Mucosa of rectum (tissue), 2 donors: Measurements from ENCODE around the gene CENPP.
"Not testable (repeated sequence)": the region's sequence is repeated elsewhere in the genome, so short reads cannot be mapped to it uniquely, and the experiment has no call there.

ENCODE experiments used
- H3K27ac ChIP-seq, 2 donors: one replicate each; pipeline ENCODE4 v1.7.0; 2013; ENCODE audit warnings: inconsistent platforms in 2 of 2, low read depth in 2 of 2, low read length in 2 of 2
- H3K27me3 ChIP-seq, 2 donors: one replicate each; pipeline ENCODE4 v1.7.0; 2013; ENCODE audit warnings: low read length in 2 of 2; ENCODE audit not compliant: control insufficient read depth in 2 of 2, insufficient read depth in 2 of 2
- H3K36me3 ChIP-seq, 2 donors: one replicate each; pipeline ENCODE4 v1.7.0; 2013; ENCODE audit warnings: low read length in 2 of 2; ENCODE audit not compliant: control insufficient read depth in 2 of 2, insufficient read depth in 2 of 2
- H3K4me1 ChIP-seq, 2 donors: one replicate each; pipeline ENCODE4 v1.7.0; 2013; ENCODE audit warnings: low read length in 2 of 2, mild to moderate bottlenecking in 1 of 2; ENCODE audit not compliant: control insufficient read depth in 2 of 2, insufficient read depth in 2 of 2
- H3K4me3 ChIP-seq, 2 donors: one replicate each; pipeline ENCODE4 v1.7.0; 2013; ENCODE audit warnings: low read length in 2 of 2
- H3K9ac ChIP-seq, 2 donors: one replicate each; pipeline ENCODE4 v1.7.0; 2013; ENCODE audit warnings: low read length in 2 of 2, low read depth in 1 of 2, mild to moderate bottlenecking in 1 of 2
- H3K9me3 ChIP-seq, 2 donors: one replicate each; pipeline ENCODE4 v1.7.0; 2013; ENCODE audit warnings: low read length in 2 of 2; ENCODE audit not compliant: control insufficient read depth in 2 of 2
- donor health status: healthy.
- donor health status: Normal muscosa, but diverticular disease.

CENPP gene

GRCh38 chr9:92411157-92411556 is 85.4 kb downstream of the CENPP start:
- not testable (repeated sequence) for H3K9me3 ChIP-seq, H3K4me1 ChIP-seq

DNA sequence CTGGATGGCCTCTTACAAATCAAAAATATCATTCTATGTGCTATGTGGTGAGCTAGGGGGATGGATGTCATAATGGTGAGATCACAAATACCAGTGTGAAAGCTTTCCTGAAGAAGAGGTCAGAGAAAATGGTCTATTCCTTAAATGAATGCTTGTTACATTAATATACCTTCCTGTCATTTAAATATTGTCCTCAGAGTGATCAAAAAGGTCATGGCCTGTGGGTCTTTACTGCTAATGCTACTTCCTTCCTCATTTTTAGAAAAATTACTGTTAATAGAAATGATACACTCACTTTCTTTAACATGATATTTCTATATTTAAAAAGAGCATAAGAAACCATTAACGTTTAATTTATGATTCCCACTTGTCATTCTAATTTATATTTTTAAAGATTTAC is 88.8 kb downstream of the CENPP start:
- H3K4me3 ChIP-seq: no peak overlapping the region

More at GRCh38 chr9:92411157-92411556, 85.4 kb downstream of the CENPP start:
- not testable (repeated sequence) for H3K27ac ChIP-seq, H3K27me3 ChIP-seq, H3K4me3 ChIP-seq, H3K36me3 ChIP-seq, H3K9ac ChIP-seq

GRCh38 chr9:92422611-92423338 is 97.0 kb downstream of the CENPP start:
- no peak overlapping the region for H3K4me3 ChIP-seq
- H3K27me3 ChIP-seq: no peaks in the 10 kb centered on the region
- H3K36me3 ChIP-seq: no peaks in the 10 kb centered on the region
- H3K27ac ChIP-seq: no peak overlapping the region
- H3K4me1 ChIP-seq: peaks cover 0 to 2% of the 10 kb centered on the region in 2 donors
- H3K9ac ChIP-seq: no peak overlapping the region
- no peaks in the 10 kb centered on the region for H3K9me3 ChIP-seq

More for the DNA sequence above, 88.8 kb downstream of the CENPP start:
- Histone ChIP-seq H3K9me3 (no peaks in the 10 kb centered on the region), H3K9ac (no peak overlapping the region), H3K27ac (no peak overlapping the region), H3K36me3 (no peaks in the 10 kb centered on the region), H3K4me1 (no peaks in the 10 kb centered on the region), H3K27me3 (no peaks in the 10 kb centered on the region)

GRCh38 chr9:92423612-92424011 is 97.9 kb downstream of the CENPP start:
- H3K9ac ChIP-seq: no peak overlapping the region
- no peak overlapping the region for H3K27ac ChIP-seq
- H3K9me3 ChIP-seq: no peaks in the 10 kb centered on the region
- H3K4me3 ChIP-seq: no peak overlapping the region
- no peaks in the 10 kb centered on the region for H3K27me3 ChIP-seq
- H3K4me1 ChIP-seq: peaks cover 0 to 2% of the 10 kb centered on the region in 2 donors
- no peaks in the 10 kb centered on the region for H3K36me3 ChIP-seq

- no peak within 1 kb of the TSS for H3K27ac ChIP-seq
- no peak within 1 kb of the TSS for H3K4me3 ChIP-seq
These were observed 98.6 kb downstream of the CENPP start, which contains the start of gene OMD for GRCh38 chr9:92424340-92424739. Gene OMD, minus strand, starts transcription at chr9:92424471. Its CDS starts 6,913 bp downstream, at chr9:92417558.

DNA sequence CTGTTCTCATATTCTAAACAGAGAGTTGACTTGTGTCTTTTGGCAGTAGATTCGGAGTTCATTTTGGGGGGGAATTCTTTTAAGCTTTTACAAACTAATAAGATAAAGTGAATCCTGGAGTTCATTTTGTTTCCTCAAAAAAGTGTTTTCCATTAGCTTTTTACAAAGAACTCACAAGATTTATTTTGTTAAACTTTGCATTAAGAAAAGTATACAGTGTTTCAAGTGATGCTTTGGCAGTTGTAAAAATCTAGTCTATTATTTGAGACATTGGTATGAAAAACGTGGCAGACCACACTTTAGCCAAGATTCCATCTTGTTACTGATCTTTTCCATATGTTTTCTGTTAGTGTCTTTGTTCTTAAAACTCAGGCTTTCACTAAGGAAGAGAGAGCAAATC is 99.7 kb downstream of the CENPP start:
- Histone ChIP-seq H3K36me3 (no peaks in the 10 kb centered on the region), H3K9ac (no peak overlapping the region), H3K9me3 (no peaks in the 10 kb centered on the region), H3K4me3 (no peak overlapping the region), H3K27ac (peak overlapping the region in 1 of 2 donors; percentile 22), H3K4me1 (peaks cover 0 to 2% of the 10 kb centered on the region in 2 donors), H3K27me3 (no peaks in the 10 kb centered on the region)

More at GRCh38 chr9:92424340-92424739, 98.6 kb downstream of the CENPP start, which contains the start of gene OMD:
- Histone ChIP-seq H3K4me1 (peaks cover 0 to 2% of the 10 kb centered on the region in 2 donors), H3K9ac (no peak within 1 kb of the TSS), H3K9me3 (no peaks in the 10 kb centered on the region), H3K36me3 (no peaks in the 10 kb centered on the region), H3K27me3 (no peaks in the 10 kb centered on the region)

DNA sequence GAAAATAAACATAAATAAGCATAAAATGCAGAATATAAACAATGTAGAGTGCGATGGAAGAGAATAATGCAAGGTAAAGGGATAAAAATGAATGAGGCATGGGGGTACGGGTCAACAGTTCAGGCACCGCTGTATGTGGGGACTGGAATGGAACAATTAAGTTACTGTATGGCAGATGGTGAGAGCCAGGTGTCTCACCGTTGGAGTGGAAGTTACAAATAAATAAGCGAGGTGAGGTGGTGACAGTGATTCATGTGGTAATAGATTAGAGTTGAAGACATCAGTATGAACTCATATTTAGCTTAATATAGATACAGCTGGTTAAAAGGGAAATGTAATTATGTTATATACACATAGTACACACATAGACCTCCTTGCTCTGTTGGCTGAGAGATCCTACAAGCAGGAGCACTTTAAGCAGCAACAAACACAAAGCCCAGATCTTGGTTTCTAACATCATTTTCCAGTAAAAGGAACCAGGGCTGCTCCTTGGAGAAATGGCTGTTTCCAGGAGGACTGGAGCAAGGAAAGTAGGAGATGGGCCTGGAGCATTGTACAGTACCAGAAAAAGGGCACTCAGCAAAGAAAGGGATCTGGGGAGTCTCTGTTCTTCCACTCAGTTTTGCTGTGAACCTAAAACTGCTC is 100.9 kb downstream of the CENPP start:
- Histone ChIP-seq H3K4me3 (no peak overlapping the region), H3K27ac (no peak overlapping the region), H3K9ac (no peak overlapping the region), H3K36me3 (no peaks in the 10 kb centered on the region), H3K4me1 (peaks cover 0 to 2% of the 10 kb centered on the region in 2 donors), H3K27me3 (no peaks in the 10 kb centered on the region), H3K9me3 (no peaks in the 10 kb centered on the region)

DNA sequence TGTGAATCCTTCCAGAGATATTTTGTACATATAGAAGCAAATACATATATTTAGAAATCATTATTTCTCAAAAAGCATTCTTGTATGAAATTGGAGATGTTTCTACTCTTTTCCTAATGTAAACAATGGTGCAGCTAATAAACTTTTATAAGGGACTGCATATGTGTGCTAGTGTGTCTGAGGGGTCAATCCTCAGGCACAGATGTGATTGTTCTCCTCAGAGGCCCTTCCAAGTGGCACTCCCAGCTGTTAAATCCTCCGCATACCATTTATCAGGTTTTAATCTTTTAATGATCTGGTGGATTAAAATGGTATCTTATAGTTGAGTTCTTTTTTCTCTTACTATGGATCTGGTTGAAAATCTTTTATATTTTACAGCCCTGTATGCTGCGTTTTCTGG is 104.1 kb downstream of the CENPP start:
- no peak overlapping the region for H3K27ac ChIP-seq
- H3K9ac ChIP-seq: no peak overlapping the region
- no peak overlapping the region for H3K4me3 ChIP-seq
- peaks cover 0 to 2% of the 10 kb centered on the region in 2 donors for H3K4me1 ChIP-seq
- H3K9me3 ChIP-seq: no peaks in the 10 kb centered on the region
- no peaks in the 10 kb centered on the region for H3K36me3 ChIP-seq
- no peaks in the 10 kb centered on the region for H3K27me3 ChIP-seq

DNA sequence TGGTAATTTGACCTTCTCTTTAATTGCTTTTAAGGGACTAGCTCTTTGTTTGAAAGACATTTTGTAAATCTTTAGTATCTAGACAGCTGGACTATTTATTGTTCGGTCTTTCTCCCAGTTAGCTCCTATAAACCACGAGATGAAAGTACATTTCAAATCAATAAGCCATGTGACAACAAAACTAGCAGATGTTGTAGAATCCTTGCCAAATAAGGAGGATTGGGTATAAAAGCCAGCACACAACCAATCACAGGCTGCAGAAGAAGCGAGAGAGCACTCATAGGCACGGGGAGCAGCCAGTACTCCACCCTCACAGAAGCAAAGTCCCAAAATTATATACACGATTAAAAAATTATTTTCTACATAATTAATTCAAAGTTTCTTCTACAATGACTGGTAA is 106.6 kb downstream of the CENPP start:
- Histone ChIP-seq H3K9me3 (no peaks in the 10 kb centered on the region), H3K27ac (no peak overlapping the region), H3K27me3 (no peaks in the 10 kb centered on the region), H3K4me3 (no peak overlapping the region), H3K9ac (no peak overlapping the region), H3K36me3 (no peaks in the 10 kb centered on the region), H3K4me1 (no peaks in the 10 kb centered on the region)

DNA sequence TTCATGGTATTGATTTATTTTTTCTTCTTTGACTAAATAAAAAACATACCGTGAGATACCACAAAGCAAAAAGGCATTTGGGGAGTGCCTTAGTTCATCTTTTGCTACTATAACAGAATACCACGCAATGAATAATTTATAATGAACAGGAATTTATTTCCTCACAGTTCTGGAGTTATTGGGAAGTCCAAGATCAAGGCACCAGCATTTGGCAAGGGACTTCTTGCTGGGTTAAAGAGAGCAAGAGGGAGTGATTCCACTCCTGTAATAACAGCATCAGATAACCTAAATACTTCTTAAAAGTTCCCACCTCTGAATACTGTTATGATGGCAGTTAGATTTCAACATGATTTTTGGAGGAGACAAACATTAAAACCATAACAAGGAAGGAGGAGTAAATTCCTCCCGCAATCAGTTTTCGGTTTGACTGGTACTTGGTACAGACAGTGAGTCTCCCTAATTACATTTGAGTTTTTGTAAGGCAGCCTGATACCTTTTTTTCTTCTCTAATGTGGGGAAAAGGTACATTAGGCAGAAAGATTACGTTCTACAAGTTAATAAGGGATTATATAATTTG is 107.3 kb downstream of the CENPP start:
- H3K9ac ChIP-seq: no peak overlapping the region
- no peaks in the 10 kb centered on the region for H3K36me3 ChIP-seq
- H3K27ac ChIP-seq: no peak overlapping the region
- H3K4me3 ChIP-seq: no peak overlapping the region
- H3K4me1 ChIP-seq: no peaks in the 10 kb centered on the region
- no peaks in the 10 kb centered on the region for H3K9me3 ChIP-seq
- no peaks in the 10 kb centered on the region for H3K27me3 ChIP-seq
